Fibroblast of lung (primary cell): ENCODE data around the gene FAM50B.

Experiments
- CTCF ChIP-seq, 2 donors: IDR thresholded peaks in 1 of 2; conservative IDR thresholded peaks in 1 of 2; 1 replicate in 1 of 2; 2 replicates in 1 of 2; pipeline ENCODE4 v1.5.1; 2011 to 2012; ENCODE audit warnings: low read length in 2 of 2, control low read depth in 1 of 2, inconsistent platforms in 1 of 2, low read depth in 1 of 2, mild to moderate bottlenecking in 1 of 2
- EZH2 ChIP-seq: IDR thresholded peaks from 2 replicates; pipeline ENCODE4 v1.5.1; 2012; ENCODE audit warnings: low read length, control low read depth, mild to moderate bottlenecking; ENCODE audit errors: missing control alignments

GRCh38 chr6:3800850-3801591 is 48.2 kb upstream of the FAM50B start:
- TF ChIP-seq CTCF (conservative IDR thresholded peaks at IDR 0.05 in 1 of 2, IDR thresholded peaks at IDR 0.05 in 1 of 2; ENCODE audit: low read depth in 1 of 2, low read length in 2 of 2) (no peak), EZH2 (no peak)
